PC-3 (cell line): Measurements from ENCODE around the gene ABRAXAS1.

Experiments
- CTCF ChIP-seq: fragments of 300-600 bp; sonication (generic); conservative IDR thresholded peaks from 2 replicates; pipeline ENCODE4 v1.5.1; 2017; ENCODE audit warnings: antibody characterized with exemption, low read depth, mild to moderate bottlenecking, low read length
- EZH2 ChIP-seq: fragments of 300-600 bp; sonication (generic); IDR thresholded peaks from one replicate; pipeline ENCODE4 v1.6.1; 2017; ENCODE audit warnings: antibody characterized with exemption, mild to moderate bottlenecking, low read length; ENCODE audit not compliant: unreplicated experiment
- EZH2phosphoT487 ChIP-seq: fragments of 300-600 bp; sonication (generic); IDR thresholded peaks from 2 replicates; pipeline ENCODE4 v1.6.1; 2018; ENCODE audit warnings: mild to moderate bottlenecking, antibody characterized with exemption, low read length, borderline replicate concordance

GRCh38 chr4:83454686-83455085, 30.2 kb downstream of the ABRAXAS1 start:
- TF ChIP-seq CTCF (no peak), EZH2 (no peak), EZH2phosphoT487 (no peak)
